Brain pericyte (primary cell): ENCODE results near the gene SECTM1.

Experiments used
- DNase-seq: peaks from one replicate; pipeline ENCODE4 v3.0.0-alpha.2; 2012; ENCODE audit warnings: low read depth, low spot score

Gene SECTM1

DNA sequence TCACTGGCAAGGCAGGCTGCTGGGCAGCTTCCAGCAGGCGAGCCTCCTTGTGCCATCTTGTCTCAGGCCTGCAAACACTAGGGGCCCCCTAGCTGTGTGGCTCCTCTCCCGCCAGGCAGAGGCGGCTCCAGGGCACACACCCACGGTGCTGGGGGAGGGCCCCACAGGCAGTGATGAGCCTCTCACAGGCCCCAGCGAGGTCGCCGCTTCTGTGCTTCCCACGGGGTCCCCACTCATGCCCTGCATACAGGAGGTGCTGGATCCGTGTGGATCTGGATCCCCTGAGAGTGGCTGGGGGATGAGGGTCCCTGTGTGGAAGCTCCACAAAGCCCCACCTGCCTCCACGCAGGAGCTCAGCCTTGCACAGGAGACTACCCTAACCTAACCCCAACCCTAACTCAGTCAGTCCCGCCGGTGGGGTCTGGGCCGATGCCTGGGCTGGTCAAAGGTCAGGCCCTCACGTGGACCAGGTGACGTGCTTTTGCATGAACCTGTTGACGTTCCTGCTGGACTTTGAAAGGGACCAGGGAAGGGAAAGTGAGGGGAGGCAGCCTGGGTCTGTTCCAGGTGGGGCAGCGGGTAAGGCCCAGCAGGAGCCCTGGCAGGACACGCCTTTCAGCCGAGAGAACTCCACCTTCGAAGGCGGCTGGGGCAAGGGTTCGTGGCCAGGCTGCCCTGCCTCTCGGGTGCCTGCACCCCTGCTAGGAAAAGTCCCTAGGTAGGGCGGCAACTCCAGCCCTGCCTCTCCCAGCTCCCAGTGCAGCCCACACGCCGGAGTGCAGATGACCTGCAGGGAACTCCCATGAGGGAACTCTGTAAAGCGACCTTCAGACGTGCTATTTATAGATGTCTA is 5.2 kb downstream of the SECTM1 start:
- no peak for DNase-seq

DNA sequence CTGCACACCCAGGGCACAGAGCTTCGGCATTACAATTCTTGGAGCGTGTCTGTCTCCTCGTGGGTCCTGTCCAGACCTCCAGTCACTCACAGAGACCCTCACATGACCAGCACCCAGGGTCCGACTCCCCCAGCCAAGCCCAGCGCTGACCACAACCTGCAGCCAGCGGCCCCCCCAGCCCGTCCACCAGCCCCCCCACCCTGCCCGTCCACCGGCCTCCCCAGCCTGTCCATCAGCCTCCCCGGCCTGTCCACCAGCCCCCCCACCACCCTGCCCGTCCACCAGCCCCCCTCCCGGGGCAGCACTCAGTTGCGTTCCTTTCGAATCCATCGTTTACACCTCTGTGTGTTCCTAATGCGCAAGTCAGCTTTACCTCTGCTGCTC is 5.8 kb downstream of the SECTM1 start:
- DNase-seq: no peak

DNA sequence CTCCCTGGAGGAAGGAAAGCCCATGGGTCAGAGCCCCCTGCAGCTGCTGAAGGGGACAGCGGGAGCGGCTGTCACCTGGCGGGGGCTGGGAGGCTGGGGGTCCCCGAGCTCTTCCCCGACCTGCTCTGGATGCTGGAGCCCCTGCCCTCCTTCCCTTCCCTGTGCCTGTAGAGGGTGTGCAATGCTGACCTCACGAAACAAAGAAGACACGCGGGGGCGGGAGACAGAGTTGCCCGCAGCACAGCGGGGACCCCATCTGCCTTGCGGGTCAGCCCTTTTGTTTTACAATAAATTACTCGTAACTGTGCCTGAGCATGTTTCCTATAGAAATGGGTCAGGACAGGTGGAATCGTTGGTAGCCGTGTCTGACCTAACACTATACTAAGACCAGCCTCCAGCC is 6.3 kb downstream of the SECTM1 start:
- no peak for DNase-seq

DNA sequence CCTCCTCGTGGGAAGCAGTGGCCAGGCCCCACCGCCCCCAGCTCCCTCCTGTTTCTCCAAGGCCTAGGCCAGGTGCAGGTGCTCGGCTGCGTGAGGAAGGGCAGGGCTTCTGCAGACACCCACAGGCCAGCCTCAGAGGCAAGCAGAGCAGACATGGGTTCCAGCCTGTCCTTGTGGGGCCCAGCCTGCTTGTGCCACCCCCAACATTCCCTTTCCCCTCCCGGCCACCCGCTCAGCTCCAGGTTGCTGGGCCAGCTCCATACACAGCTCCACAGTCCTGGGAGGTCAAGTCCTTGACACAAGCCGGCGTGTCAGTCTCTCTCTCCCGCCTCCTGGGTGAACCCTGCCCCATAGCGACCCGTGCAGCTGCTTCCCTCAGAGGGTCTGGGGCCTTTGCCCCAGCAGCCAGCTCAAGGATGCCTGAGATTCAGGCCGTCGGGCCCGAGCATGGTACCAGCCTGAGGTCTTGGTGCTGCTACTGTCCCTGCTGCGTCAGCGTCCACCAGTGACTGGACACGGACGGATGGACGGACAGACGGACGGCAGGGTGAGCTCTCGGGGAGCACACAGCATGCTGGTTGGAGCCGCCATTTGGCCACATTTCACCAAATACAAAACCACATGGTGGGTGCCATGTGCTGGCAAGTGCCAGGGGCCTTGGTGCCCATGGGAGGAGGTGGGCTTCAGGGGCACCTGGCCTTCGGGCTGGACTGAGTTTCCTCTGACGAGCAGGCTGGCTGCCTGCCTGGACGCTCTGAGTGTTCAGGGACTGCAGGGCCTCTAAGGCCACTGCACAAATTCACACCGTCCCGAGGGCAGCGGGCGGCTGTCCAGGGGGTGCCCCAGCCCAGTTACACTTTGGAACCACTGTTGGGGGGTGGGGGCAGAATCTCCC is 8.0 kb downstream of the SECTM1 start:
- no peak for DNase-seq

DNA sequence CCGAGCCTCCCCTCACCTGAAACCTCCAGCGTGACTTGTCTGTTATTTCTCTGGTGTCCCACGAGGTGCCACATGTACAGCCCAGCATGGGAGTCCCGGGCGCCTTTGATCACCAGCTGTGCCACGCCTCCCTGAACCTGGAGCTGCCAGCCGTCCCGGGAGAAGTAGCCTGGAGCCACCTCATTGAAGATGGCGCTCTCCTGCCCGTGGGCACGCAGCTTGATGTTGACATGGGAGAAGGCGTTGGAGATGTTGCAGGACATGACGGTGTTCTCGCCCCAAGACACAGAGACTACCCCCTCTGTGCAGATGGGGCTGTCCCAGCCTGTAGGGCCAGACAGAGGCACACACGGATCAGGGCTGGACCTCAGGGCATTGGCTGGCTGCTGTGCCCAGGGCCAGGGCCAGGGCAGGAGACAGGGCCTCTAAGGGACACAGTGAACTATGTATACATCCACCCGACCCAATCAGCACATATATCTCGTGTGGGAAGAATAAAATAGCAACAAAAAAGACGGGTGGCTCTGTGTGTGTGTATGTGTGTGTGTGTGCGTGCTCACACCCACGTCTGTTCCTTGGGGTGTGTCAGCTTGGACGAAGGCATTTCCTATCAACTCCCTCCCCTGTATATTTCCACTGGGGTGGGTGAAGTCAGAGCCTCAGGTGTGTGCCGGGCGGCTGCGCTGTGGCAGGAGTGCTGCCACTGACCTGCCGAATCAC is 8.8 kb downstream of the SECTM1 start:
- DNase-seq: no peak

DNA sequence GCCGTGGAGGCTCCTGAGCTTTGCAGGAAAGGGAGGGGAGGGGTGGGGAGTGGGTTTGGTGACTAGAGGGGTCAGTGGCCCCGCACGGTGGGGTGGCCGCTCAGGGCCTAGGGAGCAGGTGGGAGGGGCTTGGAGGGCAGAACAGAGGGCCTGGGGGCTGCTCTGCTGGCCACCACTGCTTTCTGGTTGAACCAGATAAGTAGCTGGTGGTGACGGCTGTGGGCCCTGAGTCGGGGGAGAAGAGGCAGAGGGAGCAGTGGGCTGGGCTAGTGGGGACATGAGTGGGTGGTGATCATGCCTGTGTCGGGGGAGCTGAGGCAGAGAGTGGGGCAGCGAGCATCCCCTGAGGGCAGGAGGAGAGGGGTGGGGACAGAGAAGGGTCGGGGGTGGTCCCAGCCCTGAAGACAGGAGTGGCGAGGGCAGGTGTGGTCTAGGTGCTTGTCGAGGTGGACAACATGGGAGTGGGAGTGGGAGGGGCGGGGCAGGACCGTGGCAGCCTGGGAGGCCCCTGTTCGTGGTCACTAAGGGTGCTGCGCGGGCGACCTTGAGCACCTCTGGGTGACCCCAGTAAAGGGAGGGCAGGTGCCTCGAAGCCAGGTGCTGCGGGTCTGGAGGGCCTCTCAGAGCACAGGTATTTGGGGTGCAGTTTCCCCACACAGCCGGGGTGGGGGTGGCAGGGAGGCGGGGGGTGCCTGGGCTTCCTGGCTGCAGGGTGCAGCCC is 9.9 kb downstream of the SECTM1 start:
- DNase-seq: no peak

DNA sequence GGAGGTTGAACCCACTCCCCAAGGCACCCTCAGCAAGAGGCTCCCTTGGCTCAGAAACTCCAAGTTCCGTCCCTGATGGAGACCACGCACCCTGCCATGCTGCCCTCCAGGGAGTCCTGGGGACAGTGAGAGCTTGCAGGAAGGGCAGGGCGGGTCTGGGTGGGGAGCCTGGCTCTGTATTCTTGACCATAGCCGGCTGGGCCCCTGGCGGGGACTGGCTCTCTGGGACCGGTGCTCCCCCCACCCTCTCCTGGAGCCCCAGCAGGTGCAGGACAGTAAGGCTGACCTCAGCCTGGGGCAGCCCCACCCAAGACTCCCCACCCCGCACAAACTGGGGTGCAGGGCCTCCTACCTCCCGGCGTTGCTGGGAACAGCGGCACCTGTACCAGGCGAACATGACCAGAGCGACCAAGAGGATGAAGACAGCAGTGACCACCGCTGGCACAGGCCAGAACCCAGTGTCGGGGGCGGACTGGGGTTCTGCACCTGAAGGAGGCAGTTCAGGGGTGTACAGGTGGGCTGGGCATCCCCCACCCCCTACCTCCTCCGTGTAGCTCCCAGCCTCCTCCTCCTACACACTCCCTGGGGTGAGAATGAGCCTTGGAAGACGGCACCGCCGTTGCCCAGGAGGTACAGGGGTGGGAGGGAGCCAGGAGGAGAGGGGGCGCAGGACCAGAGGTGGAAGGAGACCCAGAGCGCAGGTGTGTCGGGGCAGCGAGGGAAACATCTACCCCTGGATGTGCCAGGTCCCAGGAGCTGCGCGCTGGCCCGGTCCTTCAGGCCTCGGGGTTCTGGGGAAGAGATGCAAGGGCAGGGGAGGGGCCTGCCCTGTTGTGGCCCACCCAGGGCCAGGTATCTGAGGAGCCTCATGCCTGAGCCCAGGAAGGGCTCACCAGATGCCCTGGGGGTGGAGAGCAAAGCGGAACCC is 10.8 kb downstream of the SECTM1 start:
- no peak for DNase-seq

DNA sequence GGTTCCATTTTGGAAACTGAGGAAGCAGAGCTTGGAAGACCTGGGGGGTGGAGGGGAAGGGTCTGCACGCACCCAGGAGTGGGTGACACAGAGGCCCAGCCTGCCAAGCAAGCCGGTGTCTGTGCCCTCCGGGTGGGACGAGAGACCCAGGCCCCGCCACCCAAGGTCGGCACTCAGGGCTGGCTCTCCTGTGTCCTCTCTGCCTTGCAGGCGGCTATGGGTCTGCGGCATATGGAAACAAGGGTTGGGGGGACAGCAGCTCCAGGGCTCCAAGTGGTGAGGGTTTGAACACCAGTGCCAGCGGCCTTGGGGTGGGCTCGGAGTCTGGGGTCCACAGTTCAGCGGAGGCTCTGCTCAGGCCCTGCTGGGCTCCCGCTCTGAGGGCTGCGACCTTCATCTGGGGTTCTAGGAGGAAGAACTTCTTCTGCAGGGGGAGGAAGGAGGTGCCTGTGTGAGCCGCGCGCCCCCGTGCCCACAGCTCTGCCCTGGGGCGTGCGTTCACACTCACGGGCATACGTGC is 11.6 kb downstream of the SECTM1 start:
- no peak for DNase-seq

DNA sequence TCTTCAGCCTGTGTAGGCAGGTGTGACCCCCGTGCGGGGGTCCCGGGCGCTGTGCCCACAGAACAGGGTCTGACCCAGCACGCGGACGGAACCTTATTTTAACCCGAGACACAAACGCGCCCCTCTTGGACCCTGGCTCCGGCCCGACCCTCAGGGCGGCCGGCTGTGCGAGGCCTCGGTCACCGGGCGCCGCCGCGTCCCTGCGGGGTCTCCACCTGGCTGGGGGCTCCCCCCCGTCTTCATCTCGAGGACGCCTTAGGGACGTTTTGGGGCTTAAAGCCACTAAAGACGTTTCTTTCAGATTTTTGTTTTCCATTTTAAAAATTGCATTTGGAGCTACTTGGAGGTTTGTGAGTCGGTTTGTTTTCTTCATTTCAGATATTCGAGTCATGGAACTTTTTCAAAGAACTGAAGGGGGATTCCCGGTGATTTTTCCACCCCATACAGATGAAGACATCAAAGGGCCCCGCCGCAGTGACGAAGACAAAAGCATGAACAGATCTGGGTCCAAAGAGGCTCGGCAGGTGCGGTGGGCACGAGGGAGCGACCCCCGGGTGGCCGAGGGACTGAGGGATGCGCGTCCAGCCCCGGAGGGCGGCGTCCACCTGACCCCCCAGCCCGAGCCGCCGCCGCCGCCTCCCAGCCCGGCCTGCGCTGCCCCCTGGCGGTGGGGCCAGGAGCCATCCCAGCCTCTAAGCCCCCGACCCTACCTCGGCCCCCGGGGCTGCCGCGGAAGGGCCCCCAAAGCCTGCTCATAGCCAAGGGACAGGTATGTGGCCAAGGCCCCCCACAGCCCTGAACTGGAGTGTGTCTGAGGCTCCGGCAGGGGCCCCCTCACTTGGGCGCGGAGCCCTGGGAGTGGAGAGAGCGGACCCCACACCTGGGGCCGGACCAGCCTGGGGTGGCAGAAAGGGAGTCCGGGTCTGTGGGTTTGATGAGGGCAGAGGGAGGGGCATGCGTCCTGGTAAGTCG is 12.3 kb downstream of the SECTM1 start:
- DNase-seq: no peak

DNA sequence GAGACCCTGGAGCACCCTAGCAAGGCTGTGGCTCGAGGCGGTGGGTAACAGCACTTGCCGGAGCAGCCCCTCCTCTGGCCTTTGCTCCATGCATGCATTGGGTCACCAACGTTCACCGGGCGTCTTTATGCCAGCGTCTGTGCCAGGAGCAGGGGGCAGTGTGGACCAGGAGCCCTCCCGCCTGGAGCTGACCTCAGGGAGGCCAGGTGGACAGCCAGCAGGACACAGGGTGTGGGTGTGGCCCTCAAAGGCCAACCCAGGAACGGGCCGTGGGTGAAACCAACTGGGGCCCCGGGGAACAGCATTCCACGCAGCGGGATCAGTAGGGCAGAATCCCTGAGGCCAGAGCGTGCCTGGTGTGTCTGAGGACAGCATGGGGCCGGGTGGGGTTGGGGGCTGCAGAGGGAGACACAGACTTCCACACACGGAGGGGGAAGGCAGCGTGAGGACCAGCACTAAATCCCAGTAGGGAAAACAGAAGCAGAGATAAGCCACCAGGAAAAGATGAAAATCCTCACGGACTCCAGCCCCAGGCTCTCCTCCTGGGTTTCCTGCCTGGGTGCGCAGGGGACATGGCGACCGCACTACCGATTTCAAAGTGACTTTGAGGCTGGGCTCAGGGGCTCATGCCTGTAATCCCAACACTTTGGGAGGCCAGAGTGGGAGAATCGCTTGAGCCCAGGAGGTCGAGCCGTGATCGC is 13.3 kb downstream of the SECTM1 start:
- DNase-seq: no peak

DNA sequence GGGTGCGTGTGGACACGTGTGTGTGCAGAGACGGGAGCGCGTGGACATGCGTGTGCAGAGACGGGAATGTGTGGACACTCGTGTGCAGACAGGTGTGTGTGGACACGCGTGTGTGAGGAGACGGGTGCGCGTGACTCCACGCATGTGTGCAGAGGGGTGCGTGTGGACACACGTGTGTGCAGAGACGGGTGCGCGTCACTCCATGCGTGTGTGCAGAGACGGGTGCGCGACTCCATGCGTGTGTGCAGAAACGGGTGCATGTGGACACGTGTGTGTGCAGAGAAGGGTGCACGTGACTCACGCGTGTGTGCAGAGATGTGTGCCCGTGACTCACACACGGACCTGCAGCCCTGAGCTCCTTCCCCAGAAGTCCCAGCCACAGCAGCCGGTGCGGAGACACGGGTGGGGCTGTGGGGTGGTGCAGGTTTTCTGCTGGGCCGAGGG is 13.9 kb downstream of the SECTM1 start:
- DNase-seq: no peak

DNA sequence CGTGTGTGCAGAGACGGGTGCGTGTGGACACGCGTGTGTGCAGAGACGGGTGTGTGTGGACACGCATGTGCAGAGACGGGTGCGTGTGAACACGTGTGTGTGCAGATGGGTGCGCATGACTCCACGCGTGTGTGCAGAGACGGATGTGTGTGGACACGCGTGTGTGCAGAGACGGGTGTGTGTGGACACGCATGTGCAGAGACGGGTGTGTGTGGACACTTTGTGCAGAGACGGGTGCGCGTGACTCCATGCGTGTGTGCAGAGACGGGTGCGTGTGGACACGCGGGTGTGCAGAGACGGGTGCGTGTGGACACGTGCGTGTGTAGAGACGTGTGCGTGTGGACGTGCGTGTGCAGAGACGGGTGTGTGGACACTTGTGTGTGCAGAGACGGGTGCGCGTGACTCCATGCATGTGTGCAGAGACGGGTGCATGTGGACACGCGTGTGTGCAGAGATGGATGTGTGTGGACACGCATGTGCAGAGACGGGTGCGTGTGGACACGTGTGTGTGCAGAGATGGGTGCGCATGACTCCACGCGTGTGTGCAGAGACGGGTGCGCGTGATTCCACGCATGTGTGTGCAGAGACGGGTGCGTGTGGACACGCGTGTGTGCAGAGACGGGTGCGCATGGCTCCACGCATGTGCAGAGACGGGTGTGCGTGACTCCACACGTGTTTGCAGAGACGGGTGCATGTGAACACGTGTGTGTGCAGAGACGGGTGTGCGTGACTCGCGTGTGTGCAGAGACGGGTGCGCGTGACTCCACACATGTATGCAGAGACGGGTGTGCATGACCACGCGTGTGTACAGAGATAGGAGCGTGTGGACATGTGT is 14.6 kb downstream of the SECTM1 start:
- DNase-seq: no peak

DNA sequence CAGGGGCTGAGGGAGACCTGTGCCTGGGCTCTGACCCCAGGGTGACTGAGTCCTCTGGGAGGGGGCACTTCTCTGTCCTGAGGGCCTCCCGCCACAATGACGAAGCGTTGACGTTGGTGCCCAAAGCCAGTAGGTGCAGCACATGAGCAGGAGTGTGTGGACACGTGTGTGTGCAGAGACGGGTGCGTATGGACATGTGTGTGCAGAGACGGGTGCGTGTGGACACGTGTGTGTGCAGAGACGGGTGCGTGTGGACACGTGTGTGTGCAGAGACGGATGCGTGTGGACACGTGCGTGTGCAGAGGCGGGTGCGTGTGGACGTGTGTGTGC is 15.4 kb downstream of the SECTM1 start:
- no peak for DNase-seq

DNA sequence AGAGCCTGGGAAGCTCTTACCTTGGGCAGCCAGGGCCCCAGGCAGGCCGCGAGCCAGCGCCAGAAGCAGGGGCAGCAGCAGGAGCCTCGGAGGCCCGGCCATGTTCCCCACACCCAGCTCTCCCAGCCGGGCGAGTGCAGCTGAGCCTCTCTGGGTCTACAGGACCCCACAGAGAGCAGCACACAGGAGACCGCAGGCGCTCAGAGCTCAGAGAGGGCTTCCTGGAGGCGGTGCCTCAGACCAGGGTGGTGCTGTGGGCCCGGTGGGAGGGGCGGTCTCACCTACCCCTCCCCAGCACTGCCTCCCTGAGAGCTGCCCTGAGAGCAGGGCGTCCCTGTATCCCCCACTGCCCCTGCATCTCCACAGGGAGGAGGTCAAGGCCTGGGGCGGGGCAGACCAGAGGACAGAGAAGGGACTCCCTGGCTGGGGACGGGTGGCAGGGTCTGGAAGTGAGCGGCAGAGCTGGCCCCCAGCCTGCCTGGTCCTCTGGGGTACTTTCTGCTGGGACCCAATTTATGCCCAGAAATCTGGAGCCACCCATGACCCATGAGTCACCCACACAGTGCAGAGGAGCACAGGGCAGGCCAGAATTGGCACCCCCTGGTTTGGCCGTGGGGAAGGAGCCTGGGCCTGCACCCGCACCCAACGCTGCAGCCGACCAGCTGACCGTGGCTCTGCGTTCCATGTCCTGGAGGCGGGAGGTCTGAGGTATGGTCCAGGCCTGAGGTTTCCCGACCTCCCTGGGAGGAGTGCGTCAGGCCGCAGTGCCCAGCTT is 16.0 kb downstream of the SECTM1 start, which contains the start of gene CD7:
Gene CD7 (minus strand): TSS at position 215 of the 775 bp plus-strand sequence. CDS start 113 bp downstream, at position 102.
- DNase-seq: no peak

DNA sequence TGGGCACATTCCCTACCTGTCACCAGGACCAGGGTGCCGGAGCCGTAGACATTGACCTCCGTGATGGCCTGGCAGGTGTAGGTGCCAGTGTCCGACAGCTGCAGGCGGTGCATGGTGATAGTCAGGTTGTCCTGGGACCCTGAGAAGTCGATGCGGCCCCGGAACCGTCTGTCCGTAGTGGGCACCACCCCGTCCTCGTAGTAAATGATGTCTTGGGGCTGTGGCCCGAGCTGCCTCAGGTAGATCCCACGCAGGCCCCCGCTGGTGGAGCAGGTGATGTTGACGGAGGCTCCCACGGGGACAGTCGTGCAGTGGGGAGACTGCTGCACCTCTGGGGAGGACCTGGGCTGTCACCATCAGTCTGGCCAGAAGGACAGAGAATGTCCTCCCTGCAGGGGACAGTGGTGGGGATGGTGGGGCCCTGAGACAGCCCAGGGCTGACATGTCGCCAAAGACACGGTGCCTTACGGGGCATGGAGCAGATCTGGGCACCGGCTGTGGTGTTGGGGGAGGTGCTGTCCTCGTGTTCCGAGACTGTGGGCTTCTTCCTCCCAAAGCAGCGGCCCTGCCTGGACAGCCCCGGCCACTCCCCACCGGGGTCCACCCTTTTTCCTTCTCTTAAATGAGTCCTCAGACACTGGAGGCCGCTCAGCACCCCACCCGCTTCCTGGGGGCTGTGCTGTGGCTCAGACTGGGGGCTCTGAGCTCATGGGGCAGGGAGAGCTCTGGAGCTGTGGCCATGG is 16.7 kb downstream of the SECTM1 start:
- DNase-seq: no peak
